NCI-H1436 treated with DMSO at 0.1 percent for 48 hours (cell line): ENCODE data around the gene ASTN2.

Experiments
- DNase-seq: peaks from one replicate; lab custom pipeline; 2025; lab: John Stamatoyannopoulos, UW

Gene ASTN2

GRCh38 chr9:116451500-116452115 is 963.2 kb downstream of the ASTN2 start:
- no peak for DNase-seq

DNA sequence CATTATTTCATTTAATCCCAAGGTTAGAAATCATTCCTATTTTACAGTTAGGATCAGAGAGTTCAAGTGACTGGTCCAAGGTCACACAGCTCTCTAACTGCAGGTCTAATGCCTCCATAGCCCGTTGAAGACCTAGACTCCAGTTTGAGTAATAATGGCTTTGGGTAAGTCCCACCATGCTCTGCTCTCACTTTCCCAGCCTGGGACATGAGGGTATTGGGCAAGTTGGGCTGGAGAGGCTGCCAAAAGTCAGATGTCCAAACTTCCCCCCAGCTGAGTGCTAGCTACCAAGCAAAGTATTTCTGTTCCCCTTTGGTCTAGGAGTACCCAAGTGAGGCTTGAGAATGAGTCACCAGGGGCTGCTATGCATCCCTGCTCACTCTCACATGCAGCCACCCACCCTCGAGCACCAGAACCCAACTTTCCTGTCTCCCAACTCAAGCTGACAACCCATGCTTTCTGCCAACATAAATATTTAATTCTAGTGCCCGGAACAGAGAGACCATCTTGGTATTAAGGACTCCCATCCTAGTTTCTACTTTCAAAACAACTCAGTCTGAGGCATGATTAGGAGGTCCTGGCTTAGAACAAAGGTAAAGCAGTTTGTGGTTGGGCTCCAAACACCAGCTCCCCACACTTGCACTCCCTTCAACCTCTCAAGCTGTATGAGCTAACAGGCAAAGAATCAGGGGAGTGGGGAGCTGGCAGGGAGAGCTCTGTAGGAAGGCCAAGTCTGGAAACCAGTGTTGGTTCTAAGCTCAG is 964.3 kb downstream of the ASTN2 start:
- no peak for DNase-seq

- DNase-seq: no peak
Measured at GRCh38 chr9:116449949-116450348, 964.9 kb downstream of the ASTN2 start.

- no peak for DNase-seq
Measured at GRCh38 chr9:116448431-116448830, 966.4 kb downstream of the ASTN2 start.

DNA sequence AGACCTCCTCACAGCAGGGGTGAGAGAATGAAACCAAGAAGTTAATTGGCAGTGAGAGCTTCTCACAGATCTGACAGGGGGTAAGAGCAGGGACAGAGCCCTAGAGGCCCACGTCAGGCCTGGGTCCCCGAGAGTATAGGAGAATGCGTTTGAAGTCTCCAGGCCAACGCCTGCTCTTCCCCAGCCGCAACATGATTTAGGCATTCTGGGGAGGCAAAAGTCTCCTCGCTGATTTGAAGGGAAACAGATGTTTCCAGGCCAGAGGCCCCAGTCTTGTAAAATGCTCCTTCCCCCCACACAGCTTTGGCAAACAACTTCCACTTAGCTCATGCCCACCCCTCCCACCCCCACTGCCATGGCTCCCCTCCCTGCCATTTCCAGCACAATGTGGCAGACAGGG is 966.9 kb downstream of the ASTN2 start:
- DNase-seq: no peak

GRCh38 chr9:116442528-116442927 is 972.3 kb downstream of the ASTN2 start:
- no peak for DNase-seq

DNA sequence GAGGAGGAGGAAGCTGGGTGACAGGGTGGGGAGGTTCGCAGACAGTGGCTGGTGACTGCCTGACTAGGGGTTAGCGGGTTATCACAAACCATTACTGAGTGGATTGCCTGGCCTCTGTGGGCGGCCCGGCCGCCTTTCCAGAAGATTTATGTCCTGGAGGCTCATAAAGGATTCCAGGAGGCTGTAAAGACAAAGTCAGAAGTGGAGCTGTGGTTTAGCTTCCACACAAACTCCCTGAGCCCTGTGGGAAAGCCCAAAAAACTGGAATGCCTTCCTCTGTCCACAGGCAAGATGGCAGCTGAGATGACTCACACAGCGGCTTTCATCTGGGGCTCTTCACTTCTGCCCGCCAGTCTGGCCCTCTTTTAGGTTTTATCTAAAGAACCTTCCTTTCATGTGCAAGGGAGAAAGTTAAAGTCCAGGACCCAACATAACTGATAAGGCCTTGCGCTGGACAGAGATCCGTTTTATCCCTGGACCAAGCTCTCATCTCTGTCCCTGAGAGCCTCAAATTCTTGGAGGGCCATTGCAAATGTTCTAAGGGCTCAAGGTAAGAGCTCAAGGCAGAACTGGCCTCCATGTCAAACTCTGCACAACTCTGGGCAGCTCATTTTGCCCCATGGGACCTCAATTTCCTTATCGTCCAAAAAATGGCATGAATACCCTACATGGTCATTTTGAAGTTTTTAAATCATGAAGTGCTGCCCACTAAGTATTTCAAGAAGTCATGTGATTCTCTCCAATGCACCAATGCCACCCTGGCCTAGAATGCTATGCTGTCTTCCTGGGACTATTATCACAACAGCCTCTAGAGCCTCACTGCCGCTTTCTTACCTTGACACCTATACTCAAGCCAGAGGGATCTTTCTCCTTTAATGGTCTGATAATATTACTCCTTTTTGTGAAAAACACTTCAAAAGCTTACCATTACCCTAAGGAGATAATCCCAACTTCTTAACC is 977.2 kb downstream of the ASTN2 start:
- no peak for DNase-seq

DNA sequence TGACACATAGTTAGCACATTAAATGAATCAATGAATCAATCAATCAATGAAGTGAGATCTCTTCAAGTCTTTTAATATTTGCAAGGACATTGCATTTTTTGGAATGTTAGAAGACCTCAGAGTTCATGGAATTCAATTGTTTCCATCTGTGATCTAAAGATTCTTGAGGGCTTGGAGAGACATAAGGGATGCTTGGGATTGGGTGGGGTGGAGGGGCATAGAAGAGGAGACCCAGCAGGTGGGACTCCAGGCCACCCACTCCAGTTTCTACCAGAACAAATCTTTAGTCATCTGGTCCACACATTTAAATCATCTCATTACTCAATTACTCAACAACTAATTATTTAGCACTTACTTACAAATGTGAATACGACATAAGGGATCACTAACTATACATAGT is 978.7 kb downstream of the ASTN2 start:
- DNase-seq: no peak

GRCh38 chr9:116435706-116436105 is 979.2 kb downstream of the ASTN2 start:
- no peak for DNase-seq

- DNase-seq: no peak
Measured at GRCh38 chr9:116434314-116434713, 980.5 kb downstream of the ASTN2 start.

DNA sequence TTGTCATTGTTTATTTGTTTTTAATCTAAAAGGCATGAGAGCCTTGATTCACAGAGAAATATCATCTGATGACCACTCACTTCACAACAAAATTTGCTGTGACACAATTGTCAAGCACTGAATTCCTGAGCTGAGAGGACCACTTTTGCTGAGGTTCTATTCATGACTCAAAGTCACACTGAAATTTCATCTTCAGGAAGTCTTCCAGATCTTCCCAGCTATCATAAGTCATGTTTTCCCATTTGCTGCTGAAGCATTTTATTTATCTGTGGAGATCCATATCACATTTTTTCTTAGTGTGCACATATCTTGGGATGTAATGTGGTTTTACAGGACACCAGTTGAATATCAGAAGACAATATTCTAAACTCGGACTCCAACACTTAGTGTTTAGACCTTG is 982.8 kb downstream of the ASTN2 start:
- DNase-seq: no peak

DNA sequence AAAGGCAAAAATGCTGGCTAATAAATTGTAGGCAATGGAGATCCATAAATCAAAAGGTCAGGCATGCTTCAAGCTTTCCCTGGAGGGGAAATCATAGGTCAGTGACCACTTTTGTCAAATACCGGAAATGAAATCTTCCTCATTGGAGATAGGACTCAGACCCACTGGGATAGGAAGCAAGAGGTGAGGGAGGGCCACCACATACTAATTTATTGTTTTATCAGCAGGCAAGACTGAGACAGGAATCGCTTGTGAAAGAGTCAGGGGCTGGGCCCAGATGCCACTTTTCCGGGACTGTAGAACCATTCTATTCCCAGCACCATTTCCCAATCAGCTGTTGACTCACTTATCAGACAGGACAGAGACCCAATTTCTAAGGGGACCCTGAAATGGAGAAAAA is 984.0 kb downstream of the ASTN2 start:
- no peak for DNase-seq

DNA sequence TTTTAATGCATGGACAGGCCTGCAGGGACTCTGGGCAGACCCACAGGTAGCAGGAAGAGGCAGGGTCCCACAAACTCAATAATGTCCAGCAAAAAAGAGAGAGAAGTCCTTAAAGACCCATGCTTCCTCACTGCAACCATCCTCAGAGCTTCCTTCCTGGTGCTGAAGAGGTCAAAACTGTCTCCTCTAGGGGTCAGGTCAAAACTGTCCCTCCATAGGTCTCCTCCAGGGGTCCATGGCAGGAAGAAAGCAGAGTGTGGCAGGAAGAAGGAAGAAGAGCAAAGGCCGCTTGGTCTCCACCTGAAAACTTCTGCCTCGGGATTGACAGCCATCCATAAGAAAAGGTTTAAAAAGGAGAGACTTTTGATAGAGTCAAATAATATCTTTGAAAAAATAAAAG is 989.6 kb downstream of the ASTN2 start:
- no peak for DNase-seq

DNA sequence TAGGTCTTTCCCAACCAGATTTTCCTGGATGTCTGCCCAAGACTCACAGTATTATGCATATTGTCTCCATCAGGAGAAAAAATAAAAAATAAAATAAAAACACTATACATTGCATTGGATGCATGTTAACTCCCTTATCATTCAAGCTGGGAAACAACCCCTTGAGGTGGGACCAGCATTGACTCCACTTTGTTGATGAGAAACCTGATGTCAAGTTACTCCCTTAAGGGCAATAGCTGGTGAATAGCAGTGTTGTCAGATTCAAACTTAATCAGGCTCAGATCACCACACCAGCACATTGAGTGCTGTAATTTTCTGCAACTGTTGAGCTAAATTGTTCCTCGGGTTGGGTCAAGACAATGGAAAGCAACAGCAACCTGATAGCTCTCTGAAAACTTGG is 991.7 kb downstream of the ASTN2 start:
- peak; percentile 14 for DNase-seq

DNA sequence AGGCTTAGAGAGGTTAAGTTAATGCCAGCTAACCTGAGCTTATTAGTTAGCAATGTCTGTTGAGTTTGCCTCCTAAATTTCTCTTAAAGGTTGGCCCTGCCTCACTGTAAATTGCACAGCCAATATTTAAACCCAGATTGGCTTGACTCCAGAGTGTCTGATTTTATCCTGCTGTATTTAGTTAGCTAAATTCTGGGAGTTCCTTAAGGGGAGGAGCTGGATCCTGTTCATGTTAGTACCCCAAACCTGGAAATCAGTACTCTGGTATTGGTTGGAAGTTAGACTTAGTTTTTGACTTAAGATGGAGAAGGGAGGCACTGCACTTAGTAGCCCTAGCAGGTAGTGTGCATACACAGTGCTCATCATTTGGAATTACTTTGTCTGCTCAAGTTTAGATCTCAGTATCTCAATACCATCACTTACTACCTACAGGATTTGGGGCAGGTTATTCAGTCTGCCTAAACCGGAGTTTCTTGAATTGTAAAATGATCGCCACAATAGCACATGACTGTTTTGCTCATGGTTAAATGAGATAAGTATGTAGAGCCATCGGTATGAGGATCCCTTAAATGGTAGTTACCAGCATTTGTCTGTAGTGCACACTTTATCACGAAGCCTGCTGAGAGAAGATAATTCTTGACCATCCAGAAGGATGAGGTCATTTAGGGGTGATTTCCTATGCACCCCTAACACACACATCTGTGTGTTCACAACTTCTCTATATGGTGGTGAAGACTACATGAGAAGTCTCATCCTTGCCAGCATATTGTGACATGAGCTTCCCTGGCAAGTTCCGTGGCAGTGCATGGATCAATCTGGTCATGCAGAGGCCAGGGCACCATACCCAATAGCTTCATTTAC is 992.5 kb downstream of the ASTN2 start:
- DNase-seq: no peak

DNA sequence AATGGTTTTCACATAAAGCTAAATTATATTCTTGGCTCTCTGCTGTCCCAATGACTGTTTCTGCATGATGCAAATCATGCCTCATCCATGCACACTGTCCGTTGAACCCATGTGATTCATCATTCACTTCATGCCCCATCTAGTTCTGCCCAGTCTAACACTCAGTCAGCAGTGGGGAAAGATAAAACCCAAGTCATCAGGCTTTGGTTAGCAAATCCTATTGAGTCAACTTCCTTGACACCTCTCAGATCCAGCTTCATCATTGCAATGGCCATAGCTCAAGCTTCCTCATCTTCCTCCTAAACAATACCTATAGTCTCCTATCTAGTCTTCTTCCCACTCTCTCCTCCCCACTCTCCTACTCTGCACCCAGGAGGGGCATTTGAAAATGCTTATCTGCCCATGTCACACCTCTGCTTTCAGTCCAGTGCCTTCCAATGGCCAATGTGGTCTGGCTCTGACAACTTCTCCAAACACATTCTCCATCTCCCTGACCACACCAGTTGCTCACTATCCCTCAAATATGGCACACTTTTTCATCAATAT is 993.8 kb downstream of the ASTN2 start:
- DNase-seq: no peak

DNA sequence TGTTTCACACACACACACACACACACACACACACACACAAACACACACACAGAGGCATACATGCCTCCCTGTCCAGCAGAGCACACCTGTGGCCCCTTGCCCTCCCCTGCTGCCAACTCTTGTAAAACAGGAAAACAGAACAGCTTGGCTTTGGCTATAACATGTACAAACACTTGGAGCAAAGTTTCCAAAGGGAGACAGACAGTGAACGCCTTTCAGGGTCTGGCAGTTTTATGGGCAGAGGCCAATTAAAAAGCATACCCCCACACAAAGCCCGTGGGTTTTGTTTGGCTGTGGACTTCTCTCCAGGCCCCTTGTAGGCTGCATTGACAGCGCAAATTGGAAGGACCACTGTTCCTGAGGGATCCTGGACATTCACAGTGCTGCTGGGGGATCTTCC is 995.7 kb downstream of the ASTN2 start:
- no peak for DNase-seq

- no peak for DNase-seq
Measured at GRCh38 chr9:116417464-116417863, 997.4 kb downstream of the ASTN2 start.

GRCh38 chr9:116416421-116416820 is 998.4 kb downstream of the ASTN2 start:
- no peak for DNase-seq

DNA sequence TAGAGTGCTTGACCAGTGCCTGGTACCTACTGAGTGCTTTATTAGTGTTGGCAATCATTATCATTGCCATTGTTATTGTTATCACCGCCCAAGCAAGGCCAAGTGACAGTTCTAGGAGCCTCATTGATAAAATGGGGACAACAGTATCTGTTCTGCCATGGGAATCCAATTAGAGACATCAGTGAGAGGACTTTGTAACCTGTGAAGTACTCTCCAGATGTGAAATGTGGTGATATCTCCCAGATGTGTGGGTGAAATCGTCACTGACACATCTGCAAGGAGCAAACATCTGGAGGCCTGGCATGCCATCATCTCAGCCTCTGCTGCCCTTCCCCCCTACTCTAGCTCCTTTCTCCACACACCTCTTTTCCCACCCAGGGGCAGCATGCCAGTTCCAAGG is 1000.5 kb downstream of the ASTN2 start:
- no peak for DNase-seq

DNA sequence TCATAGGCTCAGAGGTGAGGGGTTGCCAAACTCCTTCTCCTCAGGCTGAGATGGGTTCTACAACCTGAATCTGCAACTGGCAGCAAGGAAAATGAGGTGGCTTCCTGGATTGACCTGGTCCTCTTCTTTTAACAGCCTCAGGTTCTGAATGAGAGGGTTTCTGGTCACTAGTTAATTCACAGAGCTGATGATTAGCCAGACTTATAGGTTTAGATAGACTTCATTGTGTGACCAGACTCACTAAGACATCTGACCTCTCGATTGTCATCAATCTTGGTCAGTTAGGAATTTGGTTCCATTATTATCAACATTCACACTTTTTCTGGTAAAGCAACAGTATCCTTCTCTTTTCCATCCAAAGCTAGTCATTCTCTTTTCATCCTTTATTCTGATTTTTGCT is 1003.4 kb downstream of the ASTN2 start:
- no peak for DNase-seq

- DNase-seq: no peak
Measured at GRCh38 chr9:116409638-116410037, 1005.2 kb downstream of the ASTN2 start.
